A673 (cell line): ENCODE measurements around the gene CLASP2.

ENCODE experiments used
- CTCF ChIP-seq: fragments of 300-800, 200-600 bp; sonication (generic); conservative IDR thresholded peaks from 2 replicates; pipeline ENCODE4 v1.5.1; 2017; ENCODE audit warnings: low read depth, mild to moderate bottlenecking, antibody characterized with exemption, low read length, moderate library complexity, mixed read lengths
- EZH2 ChIP-seq: fragments of 200-600 bp; sonication (generic); IDR thresholded peaks from 2 replicates; pipeline ENCODE4 v1.6.1; 2017; ENCODE audit warnings: borderline replicate concordance, low read depth, mild to moderate bottlenecking, mixed read lengths, antibody characterized with exemption, low read length; ENCODE audit not compliant: poor library complexity, severe bottlenecking

GRCh38 chr3:33586402-33586801 is 131.7 kb downstream of the CLASP2 start:
- TF ChIP-seq CTCF (no peak), EZH2 (no peak)
